AG08396 (cell line): ENCODE data around the gene ACOT4.
"Not testable (repeated sequence)": the region's sequence is repeated elsewhere in the genome, so short reads cannot be mapped to it uniquely, and the experiment has no call there.

Experiments
- DNase-seq: peaks from one replicate; pipeline ENCODE4 v3.0.0; 2012; ENCODE audit warnings: low spot score, mixed read lengths

The ACOT4 gene

DNA sequence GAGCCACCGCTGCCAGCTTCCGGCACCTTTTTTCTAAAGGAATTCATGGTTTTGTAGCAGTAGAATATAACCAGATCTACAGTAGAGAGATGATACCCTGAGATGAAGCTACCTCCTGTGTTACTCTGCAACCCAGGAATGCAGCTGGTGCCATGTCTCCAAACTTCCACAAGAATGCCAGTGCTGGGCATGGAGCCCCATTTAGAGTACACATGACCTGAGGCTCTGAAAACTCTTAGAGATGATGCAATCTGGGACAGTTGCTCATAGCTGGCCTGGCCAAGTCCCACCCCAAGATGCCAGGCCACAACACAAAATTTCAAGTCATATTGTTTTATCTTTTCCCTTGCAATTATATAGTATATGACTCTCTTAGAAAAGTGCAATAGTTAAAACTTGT is 14.5 kb upstream of the ACOT4 start:
- DNase-seq: not testable (repeated sequence)

DNA sequence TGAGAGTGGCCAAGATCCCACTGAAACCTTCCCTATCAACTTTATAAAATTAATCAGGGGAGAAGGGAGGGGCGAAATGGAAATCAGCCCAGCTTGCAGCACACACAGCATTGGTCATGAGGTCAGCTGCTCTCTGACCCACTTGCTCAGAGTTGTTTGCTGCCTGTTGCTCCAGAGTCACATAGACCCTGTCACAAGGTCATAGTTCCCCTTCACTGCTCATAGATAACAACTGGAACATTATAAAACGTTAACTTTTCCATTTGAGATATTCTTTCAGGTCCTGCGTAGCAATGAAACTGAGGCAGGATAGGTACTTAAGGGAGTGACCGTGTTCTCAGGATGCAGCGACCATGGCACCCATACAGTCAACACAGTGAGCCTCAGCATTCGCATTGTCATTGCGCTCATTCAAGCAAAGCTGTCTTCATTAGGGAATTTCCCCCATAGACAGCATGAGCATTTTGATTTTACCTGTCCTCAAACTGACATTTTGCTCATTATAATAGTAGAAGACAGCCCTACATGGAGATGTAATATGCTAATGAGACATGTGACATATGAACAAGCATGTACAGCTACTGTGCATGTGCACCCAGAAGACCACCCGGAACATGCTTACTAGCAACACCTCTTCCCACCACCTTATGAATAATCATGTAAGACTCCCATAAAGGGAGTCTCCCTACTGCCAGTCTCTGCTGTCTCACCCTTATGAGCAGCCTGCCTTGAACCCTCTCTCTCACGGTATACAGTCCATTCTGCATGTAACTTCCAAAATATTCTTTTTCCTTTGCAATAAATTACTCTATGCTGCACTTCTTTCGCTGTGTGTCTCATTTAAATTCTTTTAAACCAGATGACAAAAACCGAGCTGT is 9.3 kb upstream of the ACOT4 start:
- not testable (repeated sequence) for DNase-seq

DNA sequence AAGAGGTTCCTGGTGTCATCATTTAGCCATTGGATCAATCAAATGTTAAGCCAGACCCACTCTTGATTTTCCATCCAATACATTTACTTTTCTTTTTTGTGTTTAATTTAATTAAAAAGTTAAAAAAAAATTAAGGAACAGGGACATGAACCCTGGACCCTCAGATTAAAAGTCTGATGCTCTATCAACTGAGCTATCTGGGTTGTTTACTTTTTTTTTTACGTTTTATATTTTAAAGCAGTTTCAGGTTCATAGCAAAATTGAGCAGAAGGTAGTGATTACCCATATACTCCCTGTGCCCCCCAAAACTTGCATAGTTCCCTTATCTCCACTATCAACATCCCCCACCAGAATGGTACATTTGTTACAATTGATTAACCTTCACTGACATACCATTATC is 3.0 kb upstream of the ACOT4 start:
- no peak for DNase-seq

DNA sequence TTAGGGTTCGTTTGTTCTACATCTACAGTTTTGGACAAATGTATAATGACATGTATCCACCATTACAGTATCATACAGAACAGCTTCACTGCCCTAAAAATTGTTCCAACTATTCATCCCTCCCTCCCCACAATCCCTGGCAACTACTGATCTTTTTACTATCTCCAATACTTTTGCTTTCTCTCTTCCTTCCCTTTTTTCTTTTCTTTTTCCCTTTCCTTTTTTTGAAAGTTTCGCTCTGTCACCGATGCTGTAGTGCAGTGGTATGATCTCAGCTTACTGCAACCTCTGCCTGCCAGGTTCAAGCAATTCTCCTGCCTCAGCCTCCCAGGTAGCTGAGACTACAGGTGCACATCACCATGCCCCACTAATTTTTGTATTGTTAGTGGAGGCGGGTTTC is 2.6 kb upstream of the ACOT4 start:
- DNase-seq: no peak

DNA sequence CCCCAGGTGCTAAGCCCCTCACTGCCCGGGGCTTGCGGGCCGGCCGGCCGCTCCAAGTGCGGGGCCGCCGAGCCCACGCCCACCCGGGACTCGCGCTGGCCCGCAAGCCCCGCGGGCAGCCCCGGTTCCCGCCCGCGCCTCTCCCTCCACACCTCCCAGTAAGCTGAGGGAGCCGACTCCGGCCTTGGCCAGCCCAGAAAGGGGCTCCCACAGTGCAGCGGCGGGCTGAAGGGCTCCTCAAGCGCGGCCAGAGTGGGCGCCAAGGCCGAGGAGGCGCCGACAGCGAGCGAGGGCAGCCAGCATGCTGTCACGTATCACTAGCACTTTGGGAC is 1.0 kb upstream of the ACOT4 start:
- DNase-seq: not testable (repeated sequence)

DNA sequence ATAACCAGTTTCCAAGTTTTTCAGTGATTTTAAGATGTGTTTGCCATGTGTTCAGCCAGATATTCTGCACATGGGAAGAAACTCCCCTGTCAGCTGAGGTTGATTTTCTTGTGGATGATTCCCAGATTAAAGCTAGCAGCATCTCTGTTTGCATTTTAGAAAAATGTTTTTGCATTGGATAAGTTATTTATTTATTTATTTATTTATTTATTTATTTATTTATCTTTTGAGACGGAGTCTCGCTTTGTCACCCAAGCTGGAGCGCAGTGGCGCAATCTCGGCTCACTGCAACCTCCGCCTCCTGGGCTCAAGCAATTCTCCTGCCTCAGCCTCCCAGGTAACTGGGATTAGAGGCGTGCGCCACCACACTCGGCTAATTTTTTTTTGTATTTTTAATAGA is 2.8 kb downstream of the ACOT4 start:
- no peak for DNase-seq

DNA sequence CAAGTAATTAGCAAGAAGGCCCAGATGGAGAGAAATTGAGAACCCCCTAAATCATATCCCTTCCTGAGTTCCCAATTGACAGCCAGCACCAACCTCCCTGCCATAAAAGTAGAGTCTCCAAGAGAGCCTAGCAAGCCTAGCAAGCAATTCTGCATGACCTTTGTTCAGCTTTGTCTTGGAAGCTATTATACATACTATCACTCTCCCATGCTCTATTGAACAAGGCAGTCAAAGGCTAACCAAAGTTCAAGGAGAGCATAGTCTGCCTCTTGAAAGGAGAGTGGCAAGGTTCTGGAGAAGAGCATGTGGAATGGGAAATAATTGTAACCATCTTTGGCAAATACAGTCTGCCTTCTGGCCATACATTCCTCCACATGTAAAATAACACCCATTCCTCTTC is 7.8 kb downstream of the ACOT4 start:
- DNase-seq: no peak

DNA sequence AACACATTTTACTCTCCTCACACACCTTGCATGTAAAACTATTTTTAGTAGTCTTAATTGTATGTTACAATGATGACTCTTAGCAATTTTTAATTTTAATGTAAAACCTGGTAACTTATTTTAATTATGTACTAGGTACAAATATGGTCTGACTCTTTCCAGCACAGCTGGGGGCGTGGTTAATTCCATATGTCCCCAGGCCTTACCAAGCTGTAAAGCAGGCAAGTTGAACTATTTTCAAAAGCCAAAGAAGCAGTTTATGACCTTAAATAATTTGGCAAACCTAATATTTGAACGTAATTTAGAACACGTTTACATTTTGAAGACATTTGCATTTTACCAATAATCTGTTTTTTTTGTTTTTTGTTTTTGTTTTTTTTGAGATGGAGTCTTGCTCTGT is 11.3 kb downstream of the ACOT4 start:
- DNase-seq: no peak

DNA sequence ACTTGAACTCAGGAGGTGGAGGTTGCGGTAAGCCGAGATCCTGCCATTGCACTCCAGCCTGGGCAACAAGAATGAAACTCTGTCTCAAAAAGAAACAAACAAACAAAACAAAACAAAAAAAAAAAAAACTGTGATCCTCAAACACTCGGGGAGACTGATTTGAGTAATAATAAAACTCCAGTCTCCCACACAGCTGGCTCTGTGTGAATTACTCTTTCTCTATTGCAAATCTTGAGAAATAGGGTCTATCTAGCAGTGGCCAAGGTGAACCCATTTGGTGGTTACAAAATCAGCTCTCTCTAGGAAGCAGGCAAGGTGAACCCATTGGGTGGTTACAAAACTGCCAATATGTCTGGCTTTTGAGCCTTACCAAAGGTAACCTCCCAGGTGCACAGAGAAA is 14.6 kb downstream of the ACOT4 start:
- DNase-seq: no peak

DNA sequence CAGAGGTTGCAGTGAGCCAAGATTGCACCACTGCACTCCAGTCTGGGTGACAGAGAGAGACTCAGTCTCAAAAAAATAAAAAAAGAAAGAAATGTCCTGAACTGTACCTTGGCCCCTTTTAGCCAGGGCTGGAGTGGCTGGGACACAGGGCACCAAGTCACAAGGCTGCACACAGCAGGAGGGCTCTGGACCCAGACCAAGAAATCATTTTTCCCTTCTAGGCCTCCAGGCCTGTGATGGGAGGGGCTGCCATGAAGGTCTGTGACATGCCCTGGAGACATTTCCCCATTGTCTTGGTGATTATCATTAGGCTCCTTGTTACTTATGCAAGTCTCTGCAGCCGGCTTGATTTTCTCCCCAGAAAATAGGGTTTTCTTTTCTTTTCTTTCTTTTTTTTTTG is 15.6 kb downstream of the ACOT4 start:
- DNase-seq: no peak

DNA sequence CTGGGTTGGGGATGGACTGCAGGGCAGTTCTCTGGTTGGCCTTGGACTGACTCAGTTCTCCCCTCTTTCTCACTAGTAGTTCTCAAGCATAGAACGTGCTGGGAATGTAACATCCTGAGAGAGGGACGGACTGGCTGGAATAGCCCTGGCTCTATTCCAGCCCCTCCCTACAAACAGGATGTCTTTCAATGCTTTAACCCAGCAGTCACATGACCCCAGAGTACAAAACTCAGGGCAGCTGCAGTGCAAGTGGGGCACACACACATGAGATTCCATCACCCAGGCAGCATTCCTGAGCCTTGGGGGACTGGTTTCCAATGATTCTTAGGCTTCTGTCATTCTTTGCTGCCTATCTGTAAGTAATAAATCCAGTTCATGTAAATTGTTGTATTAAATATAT is 19.0 kb downstream of the ACOT4 start:
- DNase-seq: no peak

DNA sequence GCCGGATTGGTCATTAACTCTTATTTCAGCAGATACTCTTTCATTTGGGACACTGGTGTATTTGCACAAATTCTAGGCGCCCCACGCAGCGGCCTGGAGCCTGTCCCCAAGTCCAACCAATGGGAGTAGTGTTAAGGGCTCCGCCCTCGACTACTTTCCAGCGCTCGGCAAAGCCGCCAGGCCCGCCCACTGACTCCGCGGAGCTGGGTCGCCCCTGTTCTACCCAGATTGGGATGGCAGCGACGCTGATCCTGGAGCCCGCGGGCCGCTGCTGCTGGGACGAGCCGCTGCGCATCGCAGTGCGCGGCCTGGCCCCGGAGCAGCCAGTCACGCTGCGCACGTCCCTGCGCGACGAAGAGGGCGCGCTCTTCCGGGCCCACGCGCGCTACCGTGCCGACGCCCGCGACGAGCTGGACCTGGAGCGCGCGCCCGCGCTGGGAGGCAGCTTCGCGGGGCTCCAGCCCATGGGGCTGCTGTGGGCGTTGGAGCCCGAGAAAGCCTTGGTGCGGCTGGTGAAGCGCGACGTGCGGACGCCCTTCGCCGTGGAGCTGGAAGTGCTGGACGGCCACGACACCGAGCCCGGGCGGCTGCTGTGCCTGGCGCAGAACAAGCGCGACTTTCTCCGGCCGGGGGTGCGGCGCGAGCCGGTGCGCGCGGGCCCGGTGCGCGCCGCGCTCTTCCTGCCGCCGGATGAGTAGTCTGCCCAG is 20.8 kb downstream of the ACOT4 start, which contains the start of gene ACOT6:
ACOT6 (plus strand) TSS at position 179 of the 707 bp plus-strand sequence; CDS start at position 234, 55 bp downstream.
- DNase-seq: peak; percentile 85

DNA sequence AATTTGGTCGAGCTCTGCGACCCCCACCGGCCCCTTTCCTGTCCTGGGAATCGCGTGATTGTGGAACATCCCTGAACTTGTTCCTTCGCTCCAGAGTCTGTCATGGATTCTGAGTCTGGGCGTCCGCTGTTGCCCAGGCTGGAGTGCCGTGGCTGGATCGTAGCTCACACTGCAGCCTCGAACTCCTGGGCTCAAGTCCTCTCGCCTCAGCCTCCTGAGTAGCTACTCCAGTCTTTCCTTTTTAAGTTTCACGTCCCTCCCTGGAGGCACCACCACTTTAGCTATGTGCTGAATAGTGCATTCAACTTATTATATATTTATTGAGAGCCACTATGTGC is 21.3 kb downstream of the ACOT4 start:
- no peak for DNase-seq

DNA sequence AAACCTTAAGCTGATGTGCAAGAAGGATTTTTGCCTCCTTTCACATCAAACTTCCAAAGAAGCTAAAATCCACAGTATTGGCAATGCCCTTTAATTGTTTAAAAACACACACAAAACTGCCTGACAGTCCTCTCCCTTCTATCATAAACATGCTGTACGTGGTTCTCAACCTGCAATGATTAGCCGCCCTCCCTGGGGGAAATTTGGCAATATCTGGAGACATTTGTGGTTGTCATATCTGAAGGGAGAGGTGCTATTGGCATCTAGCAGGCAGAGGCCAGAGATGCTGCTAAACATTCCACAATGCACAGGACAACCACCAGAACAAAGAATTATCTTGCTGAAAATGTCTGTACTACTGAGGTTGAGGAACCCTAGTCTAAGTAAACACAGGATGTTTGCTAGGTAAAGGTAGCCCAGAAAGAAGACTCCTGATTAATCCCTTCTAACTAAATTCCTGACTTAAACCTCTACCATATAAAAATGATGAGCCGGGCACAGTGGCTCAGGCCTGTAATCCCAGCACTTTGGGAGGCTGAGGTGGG is 21.8 kb downstream of the ACOT4 start:
- DNase-seq: no peak

DNA sequence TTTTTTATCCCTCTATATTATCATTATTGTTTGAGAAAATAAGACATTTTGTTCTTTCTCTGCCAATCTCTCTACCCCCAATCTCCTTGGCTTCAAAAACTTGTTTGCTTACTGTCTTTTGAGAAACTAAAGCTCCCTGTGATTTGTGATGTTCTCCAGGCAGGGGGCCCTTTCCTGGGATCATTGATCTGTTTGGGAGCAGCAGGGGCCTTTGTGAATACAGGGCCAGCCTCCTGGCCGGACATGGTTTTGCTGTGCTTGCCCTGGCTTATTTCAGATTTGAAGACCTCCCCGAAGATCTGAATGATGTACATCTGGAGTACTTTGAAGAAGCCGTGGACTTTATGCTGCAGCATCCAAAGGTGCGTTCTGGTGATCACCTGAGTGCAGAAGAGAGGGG is 25.2 kb downstream of the ACOT4 start:
- DNase-seq: no peak

DNA sequence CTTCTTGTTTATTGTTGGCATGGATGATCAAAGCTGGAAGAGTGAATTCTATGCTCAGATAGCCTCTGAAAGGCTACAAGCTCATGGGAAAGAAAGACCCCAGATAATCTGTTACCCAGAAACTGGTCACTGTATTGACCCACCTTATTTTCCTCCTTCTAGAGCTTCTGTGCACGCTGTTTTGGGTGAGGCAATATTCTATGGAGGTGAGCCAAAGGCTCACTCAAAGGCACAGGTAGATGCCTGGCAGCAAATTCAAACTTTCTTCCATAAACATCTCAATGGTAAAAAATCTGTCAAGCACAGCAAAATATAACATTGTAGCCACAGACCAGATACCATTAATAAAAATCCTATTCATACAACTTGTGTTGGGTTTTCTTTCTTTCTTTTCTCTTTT is 27.9 kb downstream of the ACOT4 start:
- DNase-seq: no peak

DNA sequence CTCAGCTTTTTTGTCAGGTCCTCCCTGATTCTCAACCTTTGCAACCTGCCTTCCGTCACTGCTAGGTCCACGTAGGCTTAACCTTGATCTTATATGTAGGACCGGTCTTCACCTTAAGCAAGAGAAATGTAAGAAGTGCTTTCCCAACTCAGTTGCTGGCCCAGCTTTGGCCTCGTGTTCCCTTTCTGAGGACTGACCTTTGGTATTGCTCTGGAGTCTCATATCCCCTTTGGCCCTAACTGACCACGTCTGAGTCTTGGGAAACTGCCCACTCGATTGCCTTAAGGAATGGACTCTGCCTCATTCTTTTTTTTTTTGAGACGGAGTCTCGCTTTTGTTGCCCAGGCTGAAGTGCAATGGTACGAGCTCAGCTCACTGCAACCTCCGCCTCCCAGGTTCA is 28.6 kb downstream of the ACOT4 start:
- no peak for DNase-seq

DNA sequence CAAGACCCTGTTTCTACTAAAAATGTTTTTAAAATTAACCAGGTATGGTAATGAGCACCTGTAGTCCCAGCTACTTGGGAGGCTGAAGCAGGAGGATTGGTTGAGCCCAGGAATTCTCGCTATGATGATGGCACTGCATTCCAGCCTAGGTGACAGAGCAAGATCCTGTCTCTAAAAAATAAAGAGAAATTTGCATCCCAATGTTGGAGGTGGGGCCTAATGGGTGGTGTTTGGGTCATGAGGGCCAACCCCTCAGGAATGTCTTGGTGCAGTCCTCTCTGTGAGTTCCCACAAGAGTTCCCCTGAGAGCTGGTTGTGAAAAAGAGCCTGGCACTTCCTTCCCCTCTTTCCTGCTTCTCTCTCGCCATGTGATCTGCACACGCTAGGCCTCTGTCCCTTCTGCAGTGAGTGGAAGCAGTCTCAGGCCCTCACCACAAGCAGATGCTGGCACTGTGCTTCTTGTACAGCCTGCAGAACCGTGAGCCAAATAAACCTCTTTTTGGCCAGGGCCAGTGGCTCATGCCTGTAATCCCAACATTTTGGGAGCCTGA is 31.9 kb downstream of the ACOT4 start:
- DNase-seq: no peak

DNA sequence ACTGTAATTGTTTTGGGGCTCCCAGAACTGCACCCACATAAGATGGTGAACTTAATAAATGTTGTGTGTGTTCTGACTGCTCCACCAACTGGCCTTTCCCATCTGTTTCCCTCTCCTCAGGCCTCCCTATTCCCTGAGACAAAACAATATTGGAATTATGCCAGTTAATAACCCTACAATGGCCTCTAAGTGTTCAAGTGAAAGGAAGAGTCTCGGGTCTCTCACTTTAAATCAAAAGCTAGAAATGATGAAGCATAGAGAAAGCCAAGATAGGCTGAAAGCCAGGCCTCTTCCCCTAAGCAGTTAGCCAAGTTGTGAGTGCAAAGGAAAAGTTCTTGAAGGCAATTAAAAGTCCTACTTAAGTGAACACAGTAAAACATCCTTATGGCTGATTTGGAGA is 34.0 kb downstream of the ACOT4 start:
- DNase-seq: no peak

DNA sequence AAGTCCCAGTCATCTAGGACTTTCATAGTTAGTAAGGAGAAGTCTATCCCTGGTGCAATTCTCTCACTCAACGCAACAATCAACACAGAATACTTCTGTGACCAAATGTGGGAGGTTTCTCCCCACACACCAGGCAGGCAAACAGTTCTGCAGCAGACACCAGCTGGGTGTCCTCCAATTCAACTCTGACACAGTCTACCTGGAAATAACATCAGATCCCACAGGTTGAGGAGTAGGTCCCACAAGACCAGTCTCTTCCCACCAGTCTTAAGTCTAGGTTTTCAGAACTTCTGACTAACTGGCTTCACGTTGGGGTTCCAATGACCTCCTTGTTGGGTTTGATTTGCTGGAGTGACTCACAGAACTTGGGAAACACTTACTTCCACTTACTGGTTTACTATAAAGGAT is 35.5 kb downstream of the ACOT4 start:
- DNase-seq: no peak

DNA sequence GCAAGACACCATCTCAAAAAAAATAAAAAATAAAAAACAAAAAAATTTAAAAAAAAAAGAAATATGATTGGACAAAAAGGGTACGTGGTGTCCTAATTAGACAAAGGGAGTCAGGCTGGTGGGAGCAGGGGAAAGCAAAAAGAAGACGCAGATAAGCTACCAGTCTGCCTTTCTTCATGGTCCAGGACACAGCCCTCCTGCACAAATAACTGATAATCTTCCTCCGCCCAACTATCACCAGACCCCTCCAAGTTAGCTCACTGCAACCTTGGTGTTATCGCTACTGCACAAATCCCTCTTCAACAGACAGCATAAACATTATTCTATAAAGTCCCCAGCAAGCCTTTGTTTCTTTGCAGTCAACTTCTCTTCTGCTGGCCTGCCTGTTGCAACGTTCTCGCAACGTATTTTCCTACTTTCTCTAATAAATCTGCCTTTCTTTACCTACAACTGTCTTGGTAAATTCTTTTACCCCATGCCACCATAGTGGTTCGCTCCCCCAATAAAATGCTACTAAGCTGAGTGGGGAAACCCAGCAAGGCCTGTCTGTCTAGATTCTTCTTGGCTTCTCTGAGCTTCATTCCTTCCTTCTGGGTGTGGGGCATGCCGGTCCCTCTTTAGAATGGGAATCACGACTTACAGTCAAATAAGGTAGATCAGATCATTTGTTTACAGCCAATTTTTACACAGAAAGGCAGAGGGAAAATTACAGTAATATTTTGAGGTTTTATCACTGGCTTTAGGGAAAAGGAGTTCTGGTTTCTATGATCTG is 38.5 kb downstream of the ACOT4 start:
- no peak for DNase-seq
